ENCODE data around the gene RBMS1. TPM values are rescaled to one million over a fixed set of nuclear protein-coding genes. Genes with fewer than 3 reads are reported as not detected.

The RBMS1 gene
- total RNA-seq, 4 donors from 2014 or later = 26.3 to 52.5 (median 37.5) TPM

DNA sequence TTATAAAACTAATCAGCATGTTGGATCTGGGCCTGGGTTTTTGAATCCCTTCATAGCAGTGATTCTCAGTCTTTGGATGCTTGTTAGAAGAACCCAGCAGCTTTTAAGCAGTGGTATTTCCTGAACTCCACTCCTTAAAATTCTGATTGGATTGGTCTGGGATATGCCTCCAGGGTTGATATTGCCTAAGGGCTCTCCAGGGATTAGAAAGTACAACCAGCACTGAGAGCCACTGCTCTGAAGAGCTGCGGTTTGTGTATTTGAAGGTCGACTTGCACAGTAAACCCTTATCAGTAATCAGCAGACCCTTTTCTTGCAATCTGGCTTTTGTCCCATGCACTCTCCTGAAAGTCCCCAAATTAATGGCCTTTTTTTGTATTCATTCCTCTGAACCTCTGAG is 17.0 kb upstream of the RBMS1 start:
- intact Hi-C loops (cut with DNase I) = no loop called here
- Histone ChIP-seq H3K36me3 (no peaks in the 10 kb centered on the region), H3K27me3 (no peaks in the 10 kb centered on the region), H3K4me1 (no peaks in the 10 kb centered on the region), H3K9me3 (no peaks in the 10 kb centered on the region), H3K27ac (no peak overlapping the region), H3K4me3 (no peak overlapping the region)
- TF ChIP-seq, protein P1, sequence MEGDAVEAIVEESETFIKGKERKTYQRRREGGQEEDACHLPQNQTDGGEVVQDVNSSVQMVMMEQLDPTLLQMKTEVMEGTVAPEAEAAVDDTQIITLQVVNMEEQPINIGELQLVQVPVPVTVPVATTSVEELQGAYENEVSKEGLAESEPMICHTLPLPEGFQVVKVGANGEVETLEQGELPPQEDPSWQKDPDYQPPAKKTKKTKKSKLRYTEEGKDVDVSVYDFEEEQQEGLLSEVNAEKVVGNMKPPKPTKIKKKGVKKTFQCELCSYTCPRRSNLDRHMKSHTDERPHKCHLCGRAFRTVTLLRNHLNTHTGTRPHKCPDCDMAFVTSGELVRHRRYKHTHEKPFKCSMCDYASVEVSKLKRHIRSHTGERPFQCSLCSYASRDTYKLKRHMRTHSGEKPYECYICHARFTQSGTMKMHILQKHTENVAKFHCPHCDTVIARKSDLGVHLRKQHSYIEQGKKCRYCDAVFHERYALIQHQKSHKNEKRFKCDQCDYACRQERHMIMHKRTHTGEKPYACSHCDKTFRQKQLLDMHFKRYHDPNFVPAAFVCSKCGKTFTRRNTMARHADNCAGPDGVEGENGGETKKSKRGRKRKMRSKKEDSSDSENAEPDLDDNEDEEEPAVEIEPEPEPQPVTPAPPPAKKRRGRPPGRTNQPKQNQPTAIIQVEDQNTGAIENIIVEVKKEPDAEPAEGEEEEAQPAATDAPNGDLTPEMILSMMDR (IDR thresholded peaks at IDR 0.05) = no peak
- no peak for TF ChIP-seq POLR2A (IDR thresholded peaks at IDR 0.05)
- DNase-seq = no peak
- WGBS, 2 donors = 57 to 64% methylated on average over 2 of the region's 2 CpGs

DNA sequence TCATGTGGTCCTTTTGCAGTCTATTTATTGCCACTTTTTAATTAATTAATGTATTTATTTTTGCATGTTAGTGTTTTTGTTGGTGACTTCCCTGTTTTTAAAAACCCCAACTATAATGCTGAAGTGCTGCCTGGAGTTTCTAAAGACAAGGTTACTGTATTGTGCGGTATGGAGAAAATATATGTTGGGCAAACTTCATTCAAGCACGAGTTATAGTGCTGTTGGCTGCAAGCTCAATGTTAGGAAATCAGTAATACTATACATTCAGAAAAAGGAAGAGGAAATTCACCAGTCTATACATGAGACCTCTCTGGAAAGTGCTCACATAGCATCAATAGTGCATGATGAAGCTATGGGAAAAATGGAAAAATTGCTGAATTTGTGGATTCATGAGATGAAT is 15.4 kb upstream of the RBMS1 start:
- Histone ChIP-seq H3K27ac (no peak overlapping the region), H3K36me3 (no peaks in the 10 kb centered on the region), H3K4me3 (no peak overlapping the region), H3K4me1 (no peaks in the 10 kb centered on the region), H3K9me3 (no peaks in the 10 kb centered on the region), H3K27me3 (no peaks in the 10 kb centered on the region)
- DNase-seq = no peak
- 71 to 90% methylated on average over 2 of the region's 2 CpGs for WGBS, 2 donors
- intact Hi-C loops (cut with DNase I) = no loop called here
- no peak for TF ChIP-seq POLR2A (IDR thresholded peaks at IDR 0.05)
- TF ChIP-seq, protein P1 (IDR thresholded peaks at IDR 0.05) = no peak

DNA sequence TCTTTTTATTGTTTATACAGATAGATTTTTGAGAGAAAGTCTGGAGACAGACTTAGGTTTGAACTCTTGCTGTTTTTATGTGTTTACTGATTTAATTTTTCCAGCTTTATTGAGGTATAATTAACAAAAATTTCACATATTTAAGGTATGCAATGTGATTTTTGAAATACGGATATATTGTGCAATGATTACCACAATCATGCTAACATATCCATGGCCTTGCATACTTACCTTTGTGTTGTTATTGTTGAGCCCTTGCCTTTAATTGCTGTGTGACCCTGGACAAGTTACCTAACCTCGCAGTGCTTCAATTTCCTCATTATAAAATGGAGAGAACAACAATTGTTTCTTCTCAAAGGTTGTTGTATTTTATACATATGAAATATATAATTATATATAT is 13.9 kb upstream of the RBMS1 start:
- Histone ChIP-seq H3K27ac (no peak overlapping the region), H3K36me3 (no peaks in the 10 kb centered on the region), H3K4me3 (no peak overlapping the region), H3K9me3 (no peaks in the 10 kb centered on the region), H3K27me3 (no peaks in the 10 kb centered on the region), H3K4me1 (no peaks in the 10 kb centered on the region)
- DNase-seq = no peak
- intact Hi-C loops (cut with DNase I) = no loop called here
- TF ChIP-seq, protein P1 (IDR thresholded peaks at IDR 0.05) = no peak
- no peak for TF ChIP-seq POLR2A (IDR thresholded peaks at IDR 0.05)
- WGBS, 2 donors = 56 to 63% methylated on average over 2 of the region's 2 CpGs

DNA sequence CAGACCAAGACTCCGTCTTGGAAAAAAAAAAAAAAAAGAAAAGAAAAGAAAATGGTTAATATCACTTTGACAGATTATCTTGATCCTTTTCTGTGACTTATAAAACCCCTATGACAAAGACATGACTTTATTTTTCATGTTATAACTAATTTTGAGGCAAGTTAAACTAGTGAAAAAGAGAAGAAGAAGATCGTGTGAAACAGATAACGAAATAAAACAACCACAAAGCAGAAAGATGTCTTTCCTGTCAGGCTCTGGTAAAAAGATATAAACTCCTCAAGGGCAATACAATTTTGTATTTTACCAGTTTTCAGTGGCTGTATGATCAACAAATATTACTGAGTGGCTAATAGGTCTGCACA is 13.4 kb upstream of the RBMS1 start:
- Histone ChIP-seq H3K27ac (no peak overlapping the region), H3K4me3 (no peak overlapping the region), H3K27me3 (no peaks in the 10 kb centered on the region), H3K4me1 (no peaks in the 10 kb centered on the region), H3K9me3 (no peaks in the 10 kb centered on the region), H3K36me3 (no peaks in the 10 kb centered on the region)
- intact Hi-C loops (cut with DNase I) = no loop called here
- WGBS, 2 donors = 83 to 87% methylated on average over 3 of the region's 3 CpGs
- TF ChIP-seq, protein P1 (IDR thresholded peaks at IDR 0.05) = no peak
- no peak for TF ChIP-seq POLR2A (IDR thresholded peaks at IDR 0.05)
- no peak for DNase-seq

DNA sequence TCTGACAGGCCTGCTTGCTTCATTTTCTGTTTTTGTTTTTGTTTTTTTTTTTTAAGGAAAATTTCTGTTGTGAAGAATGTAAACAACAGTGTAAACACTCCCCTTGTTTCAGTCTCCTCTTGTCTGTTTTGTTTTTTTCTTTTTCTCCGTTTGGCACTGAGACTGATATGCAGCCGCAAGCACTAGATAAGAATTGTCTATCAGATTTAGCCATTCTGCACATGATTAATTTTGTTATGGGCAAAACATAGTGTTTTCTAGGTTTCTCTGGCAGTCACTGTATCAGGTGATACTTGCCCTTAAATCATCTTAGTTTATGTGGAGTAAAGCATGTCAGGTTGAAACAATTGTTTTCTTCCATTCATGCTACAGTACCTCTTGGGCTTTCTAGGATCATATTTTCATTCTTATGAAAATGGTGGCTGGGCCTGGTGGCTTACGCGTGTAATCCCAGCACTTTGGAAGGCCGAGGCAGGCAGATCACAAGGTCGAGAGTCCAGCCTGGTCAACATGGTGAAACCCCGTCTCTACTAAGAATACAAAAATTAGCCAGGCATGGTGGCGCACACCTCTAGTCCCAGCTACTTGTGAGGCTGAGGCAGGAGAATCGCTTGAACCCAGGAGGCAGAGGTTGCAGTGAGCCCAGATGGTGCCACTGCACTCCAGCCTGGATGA is 12.9 kb upstream of the RBMS1 start:
- Histone ChIP-seq H3K27me3 (no peaks in the 10 kb centered on the region), H3K9me3 (no peaks in the 10 kb centered on the region), H3K4me1 (no peaks in the 10 kb centered on the region), H3K4me3 (no peak overlapping the region), H3K27ac (no peak overlapping the region), H3K36me3 (no peaks in the 10 kb centered on the region)
- TF ChIP-seq, protein P1 (IDR thresholded peaks at IDR 0.05) = no peak
- no peak for TF ChIP-seq POLR2A (IDR thresholded peaks at IDR 0.05)
- 83 to 91% methylated on average over 4 to 6 of the region's 9 CpGs for WGBS, 2 donors
- intact Hi-C loops (cut with DNase I) = no loop called here
- DNase-seq = no peak

Measured in esophagus squamous epithelium (tissue), 5 donors.